ENCODE data around the gene KRTAP5-10. TPM values are rescaled to one million over a fixed set of nuclear protein-coding genes. Genes with fewer than 3 reads are reported as not detected.
"Not testable (repeated sequence)": the region's sequence is repeated elsewhere in the genome, so short reads cannot be mapped to it uniquely, and the experiment has no call there.

Gene KRTAP5-10
- total RNA-seq, 6 experiments from 2014 or later = not detected

GRCh38 chr11:71562120-71562519, 3.2 kb upstream of the KRTAP5-10 start:
- Mint-ChIP-seq H3K27ac (no peak overlapping the region), H3K9me3 (no peaks in the 10 kb centered on the region; the same call in 1 of the 2 replicates), H3K4me1 (ENCODE audit: low read depth) (peaks cover 9% of the 10 kb centered on the region), H3K36me3 (ENCODE audit: low read depth) (no peaks in the 10 kb centered on the region), H3K27me3 (ENCODE audit: insufficient read depth) (peaks cover 21% of the 10 kb centered on the region), H3K4me3 (no peak overlapping the region)
- no peak for DNase-seq
- no peak for TF ChIP-seq CTCF (IDR thresholded peaks at IDR 0.05)

GRCh38 chr11:71563406-71563805, 2.0 kb upstream of the KRTAP5-10 start:
- TF ChIP-seq CTCF (IDR thresholded peaks at IDR 0.05) = peak; percentile 70
- Mint-ChIP-seq H3K4me3 (no peak overlapping the region), H3K4me1 (ENCODE audit: low read depth) (peaks cover 9% of the 10 kb centered on the region), H3K36me3 (ENCODE audit: low read depth) (no peaks in the 10 kb centered on the region), H3K27ac (no peak overlapping the region), H3K9me3 (no peaks in the 10 kb centered on the region; the same call in 1 of the 2 replicates), H3K27me3 (ENCODE audit: insufficient read depth) (peaks cover 26% of the 10 kb centered on the region)
- DNase-seq = peak; percentile 80

- no peaks in the 10 kb centered on the region; the same call in 1 of the 2 replicates for H3K9me3 Mint-ChIP-seq
- DNase-seq = no peak
- peaks cover 17% of the 10 kb centered on the region for H3K4me1 Mint-ChIP-seq (ENCODE audit: low read depth)
- no peak for TF ChIP-seq CTCF (IDR thresholded peaks at IDR 0.05)
- no peak overlapping the region for H3K27ac Mint-ChIP-seq
- no peak overlapping the region for H3K4me3 Mint-ChIP-seq
- H3K27me3 Mint-ChIP-seq (ENCODE audit: insufficient read depth) = peaks cover 25% of the 10 kb centered on the region
- no peaks in the 10 kb centered on the region for H3K36me3 Mint-ChIP-seq (ENCODE audit: low read depth)
Measured at GRCh38 chr11:71564430-71564829, 933 bp upstream of the KRTAP5-10 start.

- H3K27me3 Mint-ChIP-seq (ENCODE audit: insufficient read depth) = peaks cover 29% of the 10 kb centered on the region
Measured at GRCh38 chr11:71566081-71566620, 788 bp downstream of the KRTAP5-10 start.

GRCh38 chr11:71566626-71567599, 1.6 kb downstream of the KRTAP5-10 start:
- H3K36me3 Mint-ChIP-seq (ENCODE audit: low read depth); H3K27ac Mint-ChIP-seq; DNase-seq; H3K9me3 Mint-ChIP-seq; H3K4me3 Mint-ChIP-seq: not testable (repeated sequence)
- H3K4me1 Mint-ChIP-seq (ENCODE audit: low read depth) = peaks cover 17% of the 10 kb centered on the region
- H3K27me3 Mint-ChIP-seq (ENCODE audit: insufficient read depth) = peaks cover 29% of the 10 kb centered on the region

More at GRCh38 chr11:71566081-71566620, 788 bp downstream of the KRTAP5-10 start:
- H3K27ac Mint-ChIP-seq = no peak overlapping the region
- H3K4me1 Mint-ChIP-seq (ENCODE audit: low read depth) = peaks cover 17% of the 10 kb centered on the region
- H3K36me3 Mint-ChIP-seq (ENCODE audit: low read depth) = no peaks in the 10 kb centered on the region
- no peak for TF ChIP-seq CTCF (IDR thresholded peaks at IDR 0.05)
- no peak for DNase-seq
- H3K4me3 Mint-ChIP-seq = no peak overlapping the region
- no peaks in the 10 kb centered on the region; the same call in 1 of the 2 replicates for H3K9me3 Mint-ChIP-seq

- not testable (repeated sequence) for H3K4me3 Mint-ChIP-seq; H3K27ac Mint-ChIP-seq; H3K9me3 Mint-ChIP-seq; H3K36me3 Mint-ChIP-seq (ENCODE audit: low read depth); DNase-seq
- peaks cover 17% of the 10 kb centered on the region for H3K4me1 Mint-ChIP-seq (ENCODE audit: low read depth)
- peaks cover 31% of the 10 kb centered on the region for H3K27me3 Mint-ChIP-seq (ENCODE audit: insufficient read depth)
Measured at GRCh38 chr11:71567633-71568032, 2.3 kb downstream of the KRTAP5-10 start.

Data from HFFc6 (cell line).